ENCODE measurements around the gene SLC22A24.
"Not testable (repeated sequence)": the region's sequence is repeated elsewhere in the genome, so short reads cannot be mapped to it uniquely, and the experiment has no call there.

SLC22A24 gene

GRCh38 chr11:63144121-63144520 lies at the start of gene SLC22A24:
Gene SLC22A24, minus strand, starts transcription at chr11:63144221. Its CDS starts 442 bp downstream, at chr11:63143779.
- no peak for DNase-seq

GRCh38 chr11:63180536-63180935 lies 36.5 kb upstream of the SLC22A24 start:
- DNase-seq: no peak

GRCh38 chr11:63179432-63180041 lies 35.5 kb upstream of the SLC22A24 start:
- no peak for DNase-seq

- no peak for DNase-seq
These were observed 33.9 kb upstream of the SLC22A24 start for GRCh38 chr11:63177872-63178271.

- DNase-seq: no peak
These were observed 21.8 kb upstream of the SLC22A24 start for GRCh38 chr11:63165706-63166310.

GRCh38 chr11:63155794-63156193 lies 11.8 kb upstream of the SLC22A24 start:
- no peak for DNase-seq

- no peak for DNase-seq
These were observed 2.6 kb upstream of the SLC22A24 start for GRCh38 chr11:63146581-63146980.

- DNase-seq: no peak
These were observed 1.6 kb downstream of the SLC22A24 start for GRCh38 chr11:63142459-63142858.

- DNase-seq: no peak
These were observed 10.8 kb downstream of the SLC22A24 start for GRCh38 chr11:63132985-63133775.

GRCh38 chr11:63099555-63099954 lies 44.5 kb downstream of the SLC22A24 start:
- DNase-seq: no peak

- no peak for DNase-seq
These were observed 63.3 kb downstream of the SLC22A24 start for GRCh38 chr11:63080682-63081081.

GRCh38 chr11:63046203-63046602 lies 97.8 kb downstream of the SLC22A24 start:
- not testable (repeated sequence) for DNase-seq

- DNase-seq: no peak
These were observed 101.4 kb downstream of the SLC22A24 start for GRCh38 chr11:63042596-63042995.

- no peak for DNase-seq
These were observed 111.6 kb downstream of the SLC22A24 start for GRCh38 chr11:63032457-63032856.

Measured in cerebellar nuclear complex (tissue), 1 donor.